Glutamatergic neuron (in vitro differentiated cells): Measurements from ENCODE around the gene DYRK1A. TPM values are rescaled to one million over a fixed set of nuclear protein-coding genes. Genes with fewer than 3 reads are reported as not detected.

Experiments
- DNase-seq: peaks from one replicate; pipeline ENCODE4 v3.0.0; 2022
- H3K27ac Mint-ChIP-seq: one replicate; pipeline ENCODE4 v1.8.0; 2020; ENCODE audit warnings: mild to moderate bottlenecking, mixed read lengths, inconsistent platforms; ENCODE audit not compliant: unreplicated experiment
- H3K27me3 Mint-ChIP-seq: one replicate; pipeline ENCODE4 v1.8.0; 2020; ENCODE audit warnings: mild to moderate bottlenecking, moderate library complexity, mixed read lengths, inconsistent platforms; ENCODE audit not compliant: unreplicated experiment
- H3K36me3 Mint-ChIP-seq: one replicate; pipeline ENCODE4 v1.8.0; 2020; ENCODE audit warnings: mild to moderate bottlenecking, mixed read lengths, inconsistent platforms; ENCODE audit not compliant: unreplicated experiment
- H3K4me1 Mint-ChIP-seq: one replicate; pipeline ENCODE4 v1.8.0; 2020; ENCODE audit warnings: mild to moderate bottlenecking, low read depth, mixed read lengths, inconsistent platforms; ENCODE audit not compliant: unreplicated experiment
- H3K4me3 Mint-ChIP-seq: one replicate; pipeline ENCODE4 v1.8.0; 2020; ENCODE audit warnings: mild to moderate bottlenecking, mixed read lengths, inconsistent platforms; ENCODE audit not compliant: unreplicated experiment
- H3K9me3 Mint-ChIP-seq: one replicate; pipeline ENCODE4 v1.8.0; 2020; ENCODE audit warnings: mild to moderate bottlenecking, moderate library complexity, mixed read lengths, inconsistent platforms; ENCODE audit not compliant: unreplicated experiment
- CTCF ChIP-seq: fragments of 200-600 bp; sonication (generic); IDR thresholded peaks from one replicate; pipeline ENCODE4 v1.5.0; 2021; ENCODE audit not compliant: partially characterized antibody, unreplicated experiment
- total RNA-seq: library from RNA; stranded (reverse); fragmentation: NEBNext Ultra II Directional; extraction: Animal tissue kit (Norgen Biotek cat#: 25700); gene quantifications from one replicate; pipeline ENCODE4 v1.2.1, GENCODE V29; 2021; ENCODE audit not compliant: unreplicated experiment

DYRK1A gene
- total RNA-seq, 1 donor from 2014 or later, result 70.4 TPM

- no peak for DNase-seq
- Mint-ChIP-seq H3K27me3 (no peaks in the 10 kb centered on the region), H3K9me3 (no peaks in the 10 kb centered on the region), H3K4me1 (peaks cover 1% of the 10 kb centered on the region), H3K27ac (no peak overlapping the region), H3K36me3 (peaks cover 16% of the 10 kb centered on the region), H3K4me3 (no peak overlapping the region)
- TF ChIP-seq CTCF, result no peak
Observed at GRCh38 chr21:37505963-37506362, 139.4 kb downstream of the DYRK1A start.

GRCh38 chr21:37507716-37508115 lies 141.1 kb downstream of the DYRK1A start:
- Mint-ChIP-seq H3K27ac (no peak overlapping the region), H3K4me1 (peaks cover 1% of the 10 kb centered on the region), H3K27me3 (peaks cover 2% of the 10 kb centered on the region), H3K4me3 (no peak overlapping the region), H3K9me3 (peaks cover 2% of the 10 kb centered on the region), H3K36me3 (peaks cover 14% of the 10 kb centered on the region)
- DNase-seq, result no peak
- TF ChIP-seq CTCF, result no peak

GRCh38 chr21:37508341-37508740 lies 141.8 kb downstream of the DYRK1A start:
- Mint-ChIP-seq H3K9me3 (peaks cover 5% of the 10 kb centered on the region), H3K27me3 (peaks cover 2% of the 10 kb centered on the region), H3K4me3 (no peak overlapping the region), H3K4me1 (peaks cover 1% of the 10 kb centered on the region), H3K36me3 (peaks cover 14% of the 10 kb centered on the region), H3K27ac (no peak overlapping the region)
- DNase-seq, result no peak
- TF ChIP-seq CTCF, result no peak

GRCh38 chr21:37509802-37510393 lies 143.3 kb downstream of the DYRK1A start:
- peaks cover 5% of the 10 kb centered on the region for H3K9me3 Mint-ChIP-seq
- peaks cover 14% of the 10 kb centered on the region for H3K36me3 Mint-ChIP-seq
- no peak for DNase-seq
- H3K27ac Mint-ChIP-seq, result no peak overlapping the region
- no peak overlapping the region for H3K4me3 Mint-ChIP-seq
- no peaks in the 10 kb centered on the region for H3K4me1 Mint-ChIP-seq
- no peak for TF ChIP-seq CTCF
- peaks cover 2% of the 10 kb centered on the region for H3K27me3 Mint-ChIP-seq

GRCh38 chr21:37511848-37512247 lies 145.3 kb downstream of the DYRK1A start:
- Mint-ChIP-seq H3K27me3 (peaks cover 2% of the 10 kb centered on the region), H3K4me1 (no peaks in the 10 kb centered on the region), H3K27ac (no peak overlapping the region), H3K4me3 (no peak overlapping the region), H3K9me3 (peaks cover 5% of the 10 kb centered on the region), H3K36me3 (peaks cover 14% of the 10 kb centered on the region)
- DNase-seq, result no peak
- no peak for TF ChIP-seq CTCF
